Endothelial cell of umbilical vein (primary cell): Measurements from ENCODE around the gene C3orf62.

Source experiments
- CTCF ChIP-seq, 2 donors: IDR thresholded peaks; 1 replicate in 1 of 2; 2 replicates in 1 of 2; pipeline ENCODE4 v1.5.1; 2011; ENCODE audit warnings: low read length in 2 of 2, mild to moderate bottlenecking in 2 of 2, moderate library complexity in 2 of 2, control low read depth in 1 of 2, inconsistent platforms in 1 of 2, low read depth in 1 of 2; ENCODE audit not compliant: insufficient read depth in 1 of 2; ENCODE audit errors: extremely low read depth in 1 of 2
- EZH2 ChIP-seq: IDR thresholded peaks from 2 replicates; pipeline ENCODE4 v1.6.1; 2012; ENCODE audit warnings: borderline replicate concordance, low read depth, mild to moderate bottlenecking, moderate library complexity, low read length, inconsistent platforms; ENCODE audit not compliant: severe bottlenecking
- FOS ChIP-seq: IDR thresholded peaks from 2 replicates; pipeline ENCODE4 v1.6.1; 2011; ENCODE audit warnings: mild to moderate bottlenecking, low read length, moderate library complexity, borderline replicate concordance; ENCODE audit not compliant: insufficient read depth
- JUN ChIP-seq: IDR thresholded peaks from 2 replicates; pipeline ENCODE4 v1.6.1; 2011; ENCODE audit warnings: borderline replicate concordance, low read depth; ENCODE audit not compliant: insufficient read length, insufficient read depth
- POLR2A ChIP-seq: IDR thresholded peaks from 2 replicates; pipeline ENCODE4 v1.6.1; 2012; ENCODE audit warnings: low read depth, mild to moderate bottlenecking, control low read depth, low read length
- POLR2AphosphoS5 ChIP-seq: IDR thresholded peaks from 2 replicates; pipeline ENCODE4 v1.6.1; 2012; ENCODE audit warnings: low read depth, mild to moderate bottlenecking, control low read depth, low read length, moderate library complexity; ENCODE audit not compliant: insufficient read depth

- no peak for TF ChIP-seq POLR2A
- TF ChIP-seq EZH2, result no peak
- no peak for TF ChIP-seq CTCF (IDR thresholded peaks at IDR 0.05; ENCODE audit: extremely low read depth in 1 of 2, insufficient read depth in 1 of 2, low read depth in 1 of 2, low read length in 2 of 2)
- TF ChIP-seq POLR2AphosphoS5, result no peak
- no peak for TF ChIP-seq JUN
- no peak for TF ChIP-seq FOS
Measured at GRCh38 chr3:49255112-49255511, 21.9 kb downstream of the C3orf62 start.
